Fibroblast of villous mesenchyme (primary cell): Measurements from ENCODE around the gene HOTAIR. TPM values are rescaled to one million over a fixed set of nuclear protein-coding genes. Genes with fewer than 3 reads are reported as not detected.

Experiments
- DNase-seq: peaks from one replicate; pipeline ENCODE4 v3.0.0-alpha.2; 2010; ENCODE audit warnings: low read depth
- H3K4me3 ChIP-seq: 2 replicates; pipeline ENCODE4 v1.5.1; 2011; ENCODE audit warnings: low read depth, mild to moderate bottlenecking, low read length
- CTCF ChIP-seq: IDR thresholded peaks from 2 replicates; pipeline ENCODE4 v1.5.1; 2012; ENCODE audit warnings: low read depth, mild to moderate bottlenecking, low read length; ENCODE audit not compliant: insufficient read depth
- total RNA-seq: library from RNA; depleted of rRNA; stranded (reverse); fragments of >200 nt; gene quantifications from 2 replicates; pipeline ENCODE4 v1.2.3, GENCODE V29; 2012

Gene HOTAIR
- total RNA-seq, 1 donor, result 0.86 TPM

DNA sequence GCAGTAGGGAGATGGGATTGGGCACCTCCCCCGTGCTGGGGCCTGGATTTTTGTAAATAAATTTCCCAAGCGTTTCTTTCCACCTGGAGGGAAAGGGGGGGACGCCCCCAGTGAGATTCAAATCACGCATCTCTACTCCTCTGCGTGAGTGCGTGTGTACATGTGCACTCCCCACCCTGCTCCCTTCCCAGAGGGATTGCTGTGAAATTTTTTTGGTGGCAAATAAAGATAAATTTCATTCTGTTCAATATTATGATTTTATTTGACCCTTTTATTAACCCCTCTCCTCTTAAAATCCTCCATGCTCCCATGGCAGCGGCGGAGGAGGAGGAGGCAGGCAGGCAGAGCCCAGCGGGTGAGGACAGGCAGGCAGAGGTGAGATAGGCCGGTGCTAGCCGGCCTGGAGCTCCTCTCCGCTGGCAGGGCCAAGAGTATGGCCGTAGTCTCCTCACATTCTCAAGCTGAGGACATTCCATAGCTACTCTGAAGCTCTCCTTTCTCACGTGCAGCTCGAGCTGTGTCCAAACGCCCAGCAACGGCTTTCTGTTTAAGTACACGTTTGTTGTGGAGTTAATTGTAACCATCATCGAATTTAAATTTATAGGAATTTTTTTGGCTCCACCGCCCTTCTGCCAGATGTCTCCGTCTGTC is 1.5 kb upstream of the HOTAIR start:
- no peak overlapping the region for H3K4me3 ChIP-seq
- no peak for DNase-seq

DNA sequence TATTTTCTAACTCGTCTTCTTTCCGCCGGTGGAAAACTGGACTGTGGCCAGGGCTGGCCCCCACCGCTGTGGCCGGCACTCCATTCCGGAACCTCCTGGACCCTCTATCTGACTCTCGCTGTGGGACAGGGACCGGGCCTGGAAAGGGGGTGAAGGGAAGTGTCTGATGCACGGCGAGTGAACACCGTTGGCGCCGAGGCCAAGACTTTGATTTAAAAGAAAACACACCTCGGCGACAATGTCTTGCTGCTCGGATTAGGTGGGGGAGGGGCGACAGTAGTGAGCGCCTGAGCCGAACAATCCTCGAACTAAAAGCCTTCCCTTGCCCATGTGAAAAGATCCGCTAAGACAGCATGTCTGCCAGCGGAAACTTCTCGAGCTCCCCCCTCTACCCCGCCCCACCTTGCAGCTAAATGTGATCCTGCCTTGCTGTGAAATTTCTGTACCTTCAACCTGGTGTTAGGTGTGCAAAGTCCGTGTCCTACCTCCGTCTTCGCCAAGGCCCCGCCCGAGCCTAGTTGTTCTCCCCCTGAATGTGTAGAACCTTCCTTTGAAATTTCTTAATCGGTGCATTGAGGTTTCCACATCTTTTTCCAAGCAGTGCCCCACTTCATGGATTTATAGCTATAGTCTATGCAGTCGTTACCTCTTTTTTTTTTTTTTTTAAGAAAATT is 862 bp upstream of the HOTAIR start:
- H3K4me3 ChIP-seq, result no peak overlapping the region
- TF ChIP-seq CTCF, result no peak
- no peak for DNase-seq

More for the DNA sequence above, 1.5 kb upstream of the HOTAIR start:
- TF ChIP-seq CTCF, result no peak

GRCh38 chr12:53975064-53975471 is 314 bp upstream of the HOTAIR start:
- no peak for DNase-seq
- no peak for TF ChIP-seq CTCF
- peak overlapping the region; percentile 61 for H3K4me3 ChIP-seq

DNA sequence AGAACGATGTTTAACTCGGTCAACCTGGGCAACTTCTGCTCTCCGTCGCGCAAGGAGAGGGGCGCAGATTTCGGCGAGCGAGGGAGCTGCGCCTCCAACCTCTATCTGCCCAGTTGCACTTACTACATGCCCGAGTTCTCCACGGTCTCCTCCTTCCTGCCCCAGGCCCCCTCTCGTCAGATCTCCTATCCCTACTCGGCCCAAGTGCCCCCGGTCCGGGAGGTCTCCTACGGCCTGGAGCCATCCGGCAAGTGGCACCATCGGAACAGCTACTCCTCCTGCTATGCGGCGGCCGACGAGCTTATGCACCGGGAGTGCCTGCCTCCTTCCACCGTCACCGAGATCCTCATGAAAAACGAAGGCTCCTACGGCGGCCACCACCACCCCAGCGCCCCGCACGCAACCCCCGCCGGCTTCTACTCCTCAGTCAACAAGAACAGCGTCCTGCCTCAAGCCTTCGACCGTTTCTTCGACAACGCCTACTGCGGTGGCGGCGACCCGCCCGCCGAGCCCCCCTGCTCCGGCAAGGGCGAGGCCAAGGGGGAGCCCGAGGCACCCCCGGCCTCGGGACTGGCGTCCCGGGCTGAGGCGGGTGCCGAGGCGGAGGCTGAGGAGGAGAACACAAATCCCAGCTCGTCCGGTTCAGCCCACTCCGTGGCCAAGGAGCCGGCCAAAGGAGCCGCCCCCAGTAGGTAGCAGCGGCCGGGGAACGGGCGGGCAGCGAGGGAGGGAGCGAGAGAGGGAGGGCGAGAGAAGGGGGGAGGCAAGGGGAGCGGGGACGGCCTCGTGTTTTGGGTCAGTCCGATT is 1.3 kb downstream of the HOTAIR start:
- no peak for DNase-seq
- H3K4me3 ChIP-seq, result peak overlapping the region; percentile 61
- TF ChIP-seq CTCF, result no peak

DNA sequence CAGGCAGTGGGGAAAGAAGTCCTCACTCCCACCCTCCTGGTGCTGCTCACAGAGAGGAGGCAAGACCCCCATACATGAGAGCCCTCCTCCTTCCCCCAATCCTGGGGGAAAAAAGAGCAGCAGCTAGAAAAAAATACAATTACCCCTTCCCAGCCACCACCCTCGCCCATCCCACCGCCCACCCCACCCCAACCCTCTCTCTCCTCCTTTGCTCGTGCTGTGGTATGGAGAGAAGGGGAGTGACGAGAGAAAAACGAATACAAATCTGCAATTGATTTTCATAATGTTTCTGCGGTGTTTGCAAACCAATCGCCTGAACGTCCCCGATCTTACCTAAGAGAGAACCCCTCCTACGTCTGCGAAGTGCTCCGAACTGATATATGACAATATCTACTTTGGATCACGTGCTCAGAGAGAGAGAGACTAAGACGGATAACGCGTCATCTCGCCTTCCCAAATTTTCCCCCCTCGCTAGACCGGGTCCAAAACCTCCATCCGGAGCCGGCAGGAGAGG is 2.0 kb downstream of the HOTAIR start, which contains the start of gene HOXC11:
TSS of gene HOXC11 (plus strand) at position 405 of the 514 bp plus-strand sequence. CDS start 116 bp downstream, outside the sequence.
- H3K4me3 ChIP-seq, result peak within 1 kb of the TSS; percentile 61
- no peak for TF ChIP-seq CTCF
- DNase-seq, result no peak

GRCh38 chr12:53972152-53972702 is 2.5 kb downstream of the HOTAIR start:
- TF ChIP-seq CTCF, result no peak
- peak overlapping the region; percentile 61 for H3K4me3 ChIP-seq
- DNase-seq, result no peak
